PC-3 (cell line): ENCODE data around the gene ZBTB46. TPM values are rescaled to one million over a fixed set of nuclear protein-coding genes. Genes with fewer than 3 reads are reported as not detected.

ENCODE experiments used
- ATAC-seq: fragments of 200-7000 bp; cut with Tn5 transposase; 2 replicates; pipeline ENCODE4 v1.9.1; 2020; ENCODE audit warnings: mild to moderate bottlenecking, moderate library complexity
- BruUV-seq: library from RNA; stranded (reverse); fragments of 400-500 nt; replicated peaks from 2 replicates; lab custom pipeline; 2021; lab: Mats Ljungman, UMichigan
- CTCF ChIA-PET: fragments of 300-600 bp; sonication (Branson Sonifier 250); formaldehyde crosslinking; loops from one replicate; lab custom pipeline; 2022; ENCODE audit warnings: antibody characterized with exemption; lab: Charles Lee
- POLR2A ChIA-PET: fragments of 300-600 bp; sonication (Branson Sonifier 250); formaldehyde crosslinking; loops from one replicate; lab custom pipeline; 2022; ENCODE audit warnings: antibody characterized with exemption; ENCODE audit not compliant: unreplicated experiment; lab: Charles Lee
- DNase-seq: peaks from one replicate; pipeline ENCODE4 v3.0.0-alpha.2; 2015
- H2AFZ ChIP-seq: fragments of 300-600 bp; sonication (generic); 2 replicates; pipeline ENCODE4 v1.6.0; 2016; ENCODE audit warnings: antibody characterized with exemption, low read length
- H3F3A ChIP-seq: fragments of 300-600 bp; sonication (generic); one replicate; pipeline ENCODE4 v1.6.0; 2017; ENCODE audit warnings: antibody characterized with exemption, low read length, control low read depth, mild to moderate bottlenecking; ENCODE audit not compliant: unreplicated experiment
- H3K27ac ChIP-seq: fragments of 300-600 bp; sonication (generic); 2 replicates; pipeline ENCODE4 v1.5.1; 2016; ENCODE audit warnings: mild to moderate bottlenecking, low read length
- H3K27me3 ChIP-seq: fragments of 300-600 bp; sonication (generic); 2 replicates; pipeline ENCODE4 v1.6.1; 2016; ENCODE audit warnings: low read length, mixed read lengths
- H3K36me3 ChIP-seq: fragments of 300-600 bp; sonication (generic); 2 replicates; pipeline ENCODE4 v1.6.1; 2016; ENCODE audit warnings: low read depth, mixed run types, low read length, mixed read lengths
- H3K4me1 ChIP-seq: fragments of 300-600 bp; sonication (generic); 2 replicates; pipeline ENCODE4 v1.5.1; 2016; ENCODE audit warnings: low read length; ENCODE audit not compliant: insufficient read depth
- H3K4me2 ChIP-seq: fragments of 300-600 bp; sonication (generic); 2 replicates; pipeline ENCODE4 v1.6.0; 2016; ENCODE audit warnings: low read length
- H3K4me3 ChIP-seq: fragments of 300-600 bp; sonication (generic); 2 replicates; pipeline ENCODE4 v1.5.1; 2016; ENCODE audit warnings: mild to moderate bottlenecking, low read length, mixed read lengths
- H3K79me2 ChIP-seq: fragments of 300-600 bp; sonication (generic); 2 replicates; pipeline ENCODE4 v1.6.1; 2017; ENCODE audit warnings: low read length, mixed read lengths
- H3K9ac ChIP-seq: fragments of 300-600 bp; sonication (generic); 2 replicates; pipeline ENCODE4 v1.6.0; 2016; ENCODE audit warnings: mild to moderate bottlenecking, low read length
- H3K9me2 ChIP-seq: fragments of 300-600 bp; sonication (generic); replicated peaks from 2 replicates; pipeline ENCODE4 v1.6.1; 2016; ENCODE audit warnings: mixed run types, low read length, mixed read lengths
- H3K9me3 ChIP-seq: fragments of 300-600 bp; sonication (generic); 2 replicates; pipeline ENCODE4 v1.6.1; 2016; ENCODE audit warnings: low read length, mixed read lengths
- H4K20me1 ChIP-seq: fragments of 300-600 bp; sonication (generic); 2 replicates; pipeline ENCODE4 v1.6.1; 2016; ENCODE audit warnings: low read length, mixed read lengths
- CTCF ChIP-seq: fragments of 300-600 bp; sonication (generic); conservative IDR thresholded peaks from 2 replicates; pipeline ENCODE4 v1.5.1; 2017; ENCODE audit warnings: antibody characterized with exemption, low read depth, mild to moderate bottlenecking, low read length
- EZH2 ChIP-seq: fragments of 300-600 bp; sonication (generic); IDR thresholded peaks from one replicate; pipeline ENCODE4 v1.6.1; 2017; ENCODE audit warnings: antibody characterized with exemption, mild to moderate bottlenecking, low read length; ENCODE audit not compliant: unreplicated experiment
- EZH2phosphoT487 ChIP-seq: fragments of 300-600 bp; sonication (generic); IDR thresholded peaks from 2 replicates; pipeline ENCODE4 v1.6.1; 2018; ENCODE audit warnings: mild to moderate bottlenecking, antibody characterized with exemption, low read length, borderline replicate concordance
- intact Hi-C: fragments of 100-400 bp; cut with micrococcal nuclease; formaldehyde crosslinking; loops from 2 replicates; pipeline ENCODE4 v1.9.0; 2023
- total RNA-seq: library from RNA; depleted of rRNA; stranded (reverse); fragments of >200 nt; gene quantifications from 2 replicates; pipeline ENCODE4 v1.2.3, GENCODE V29; 2014

Gene ZBTB46
- total RNA-seq, 1 experiment from 2014 or later, result 7.3 TPM

GRCh38 chr20:63864978-63865640 is 34.0 kb upstream of the ZBTB46 start, which contains the start of gene TPD52L2:
Gene TPD52L2, plus strand, starts transcription at chr20:63865270. Its CDS starts 96 bp downstream, at chr20:63865366.
- no peak for TF ChIP-seq EZH2phosphoT487
- no peak for TF ChIP-seq EZH2
- no peak for TF ChIP-seq CTCF
- Histone ChIP-seq H3F3A (peaks cover 6% of the 10 kb centered on the region), H3K4me3 (peak within 1 kb of the TSS; percentile 90), H4K20me1 (peaks cover 10% of the 10 kb centered on the region; the same call in 1 of the 2 replicates), H3K27ac (peak within 1 kb of the TSS; percentile 77), H3K27me3 (no peaks in the 10 kb centered on the region), H3K9me3 (no peaks in the 10 kb centered on the region), H3K4me2 (peak within 1 kb of the TSS; percentile 96), H2AFZ (peak within 1 kb of the TSS; percentile 39), H3K36me3 (peaks cover 25% of the 10 kb centered on the region; the same call in 1 of the 2 replicates), H3K79me2 (peaks cover 68% of the 10 kb centered on the region), H3K4me1 (peaks cover 10% of the 10 kb centered on the region), H3K9ac (peak within 1 kb of the TSS; percentile 97), H3K9me2 (no peaks in the 10 kb centered on the region)
- DNase-seq, result peak; percentile 99
- BruUV-seq, result no TSS peak
- ChIA-PET CTCF (interaction anchor here (0.5 to 1.9 kb wide), 5 partner anchors 37 to 1071 kb away, joined by 3 to 8 read pairs (median 3); partner anchors contain the start of gene PTK6), POLR2A (interaction anchor here (0.5 to 1.6 kb wide), 11 partner anchors 9 to 344 kb away, joined by 3 to 12 read pairs (median 4); partner anchors contain the start of gene PPDPF)
- intact Hi-C loops, result loop anchor here (1.0 to 2.0 kb wide), 3 partner anchors 8 to 46 kb away; partner anchors contain the start of gene DNAJC5
- peak; percentile 86 for ATAC-seq

- Histone ChIP-seq H3K4me2 (peak overlapping the region; percentile 96), H3K9me2 (no peaks in the 10 kb centered on the region), H4K20me1 (peaks cover 10% of the 10 kb centered on the region; the same call in 1 of the 2 replicates), H3K27ac (peak overlapping the region; percentile 76), H3K79me2 (peaks cover 62% of the 10 kb centered on the region), H3K27me3 (no peaks in the 10 kb centered on the region), H2AFZ (peak overlapping the region; percentile 39), H3K9ac (peak overlapping the region; percentile 97), H3K9me3 (no peaks in the 10 kb centered on the region), H3F3A (peaks cover 6% of the 10 kb centered on the region), H3K4me3 (peak overlapping the region; percentile 90), H3K36me3 (peaks cover 22% of the 10 kb centered on the region; the same call in 1 of the 2 replicates), H3K4me1 (peaks cover 10% of the 10 kb centered on the region)
- BruUV-seq, result TSS peak; percentile 66
- ATAC-seq, result no peak
- POLR2A ChIA-PET, result interaction anchor here (0.5 to 1.6 kb wide), 10 partner anchors 9 to 344 kb away, joined by 3 to 12 read pairs (median 5); partner anchors contain the start of gene PPDPF
- TF ChIP-seq CTCF (0 out of 2 replicates have a peak, but pooled peaks have one; percentile 6), EZH2 (no peak)
- CTCF ChIA-PET, result interaction anchor here (0.8 to 1.9 kb wide), 3 partner anchors 109 to 327 kb away, joined by 3 to 8 read pairs (median 3); partner anchors contain the start of gene PTK6
- intact Hi-C loops, result loop anchor here (1.0 to 2.0 kb wide), 2 partner anchors 30 to 45 kb away; partner anchors contain the start of gene DNAJC5
- DNase-seq, result no peak
Measured at GRCh38 chr20:63864545-63864977, 33.5 kb upstream of the ZBTB46 start.
